ENCODE data around the gene APIP.

The APIP gene

GRCh38 chr11:34840736-34841386, 75.3 kb downstream of the APIP start:
- no peak for DNase-seq (ENCODE audit: low read depth)

GRCh38 chr11:34839969-34840368, 76.2 kb downstream of the APIP start:
- DNase-seq (ENCODE audit: low read depth): no peak

- DNase-seq (ENCODE audit: low read depth): no peak
Observed at GRCh38 chr11:34836958-34837856, 79.0 kb downstream of the APIP start.

- DNase-seq (ENCODE audit: low read depth): no peak
Observed at GRCh38 chr11:34833602-34834001, 82.6 kb downstream of the APIP start.
